NCI-H187 treated with DMSO at 0.1 percent for 48 hours (cell line): Measurements from ENCODE around the gene AP1G2.

Source experiments
- DNase-seq: peaks from one replicate; lab custom pipeline; 2025; lab: John Stamatoyannopoulos, UW

The AP1G2 gene

GRCh38 chr14:23570806-23571483 is 3.4 kb upstream of the AP1G2 start:
- no peak for DNase-seq

- no peak for DNase-seq
These were observed 2.0 kb upstream of the AP1G2 start for GRCh38 chr14:23569443-23570151.

- no peak for DNase-seq
These were observed 1.2 kb upstream of the AP1G2 start for GRCh38 chr14:23568600-23569331.

GRCh38 chr14:23568021-23568599 is 519 bp upstream of the AP1G2 start:
- DNase-seq, result no peak

GRCh38 chr14:23566778-23567185 is 809 bp downstream of the AP1G2 start:
- no peak for DNase-seq

- no peak for DNase-seq
These were observed 1.3 kb downstream of the AP1G2 start for GRCh38 chr14:23566112-23566777.

- DNase-seq, result no peak
These were observed 2.0 kb downstream of the AP1G2 start for GRCh38 chr14:23565626-23566025.

GRCh38 chr14:23564876-23565275 is 2.7 kb downstream of the AP1G2 start:
- no peak for DNase-seq

- DNase-seq, result no peak
These were observed 3.3 kb downstream of the AP1G2 start for GRCh38 chr14:23564181-23564812.

- DNase-seq, result no peak
These were observed 4.0 kb downstream of the AP1G2 start for GRCh38 chr14:23563473-23564180.

- DNase-seq, result no peak
These were observed 4.6 kb downstream of the AP1G2 start for GRCh38 chr14:23562822-23563472.

- no peak for DNase-seq
These were observed 5.4 kb downstream of the AP1G2 start for GRCh38 chr14:23561873-23562821.

- DNase-seq, result no peak
These were observed 6.3 kb downstream of the AP1G2 start for GRCh38 chr14:23561259-23561658.

GRCh38 chr14:23559926-23560520 is 7.6 kb downstream of the AP1G2 start:
- DNase-seq, result no peak

GRCh38 chr14:23559010-23559925 is 8.3 kb downstream of the AP1G2 start:
- no peak for DNase-seq

GRCh38 chr14:23558346-23559009 is 9.1 kb downstream of the AP1G2 start:
- DNase-seq, result no peak

GRCh38 chr14:23557946-23558345 is 9.6 kb downstream of the AP1G2 start:
- no peak for DNase-seq
